ENCODE results near the gene DLX3.

Gene DLX3

GRCh38 chr17:49992191-49992932 lies 2.7 kb downstream of the DLX3 start:
- no peak for DNase-seq

DNA sequence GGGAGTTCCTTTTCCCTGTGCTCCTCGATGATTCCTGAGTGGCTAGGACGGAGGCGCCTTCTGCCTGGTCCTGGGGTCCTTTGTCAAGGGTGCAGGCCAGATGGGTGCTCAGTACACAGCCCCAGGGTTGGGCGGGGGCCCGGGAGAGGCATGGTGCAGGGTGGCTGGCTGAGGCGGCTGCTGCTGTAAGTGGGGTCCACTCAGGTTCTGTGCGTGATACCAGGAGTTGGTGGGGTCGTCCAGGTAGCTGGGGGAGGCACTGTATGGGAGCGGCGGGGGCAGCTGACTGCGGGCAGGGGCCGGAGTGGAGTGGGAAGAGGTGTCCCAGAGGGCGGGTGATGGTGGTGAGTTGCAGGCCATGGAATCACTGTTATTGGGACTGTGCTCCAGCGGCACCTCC lies 3.6 kb downstream of the DLX3 start:
- no peak for DNase-seq

DNA sequence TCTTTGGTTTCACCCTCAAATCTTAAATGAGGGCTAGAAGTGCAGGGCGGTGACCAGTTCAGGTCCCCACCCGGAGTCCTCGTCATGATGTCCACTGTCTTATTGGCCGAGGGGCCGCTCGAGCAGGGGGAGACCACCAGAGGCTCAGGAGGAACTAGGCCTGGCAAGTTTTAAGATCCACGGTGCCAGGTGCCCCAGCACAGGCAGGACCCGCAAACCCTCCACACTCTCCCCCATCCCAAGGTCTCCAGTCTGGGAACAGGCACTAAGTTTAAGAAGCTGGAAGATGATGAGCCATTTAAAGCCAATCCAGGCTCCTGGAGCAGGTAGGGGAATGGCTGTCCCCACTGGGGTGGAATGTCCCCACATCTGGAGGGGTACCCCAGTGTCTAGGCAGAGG lies 4.1 kb downstream of the DLX3 start:
- no peak for DNase-seq

DNA sequence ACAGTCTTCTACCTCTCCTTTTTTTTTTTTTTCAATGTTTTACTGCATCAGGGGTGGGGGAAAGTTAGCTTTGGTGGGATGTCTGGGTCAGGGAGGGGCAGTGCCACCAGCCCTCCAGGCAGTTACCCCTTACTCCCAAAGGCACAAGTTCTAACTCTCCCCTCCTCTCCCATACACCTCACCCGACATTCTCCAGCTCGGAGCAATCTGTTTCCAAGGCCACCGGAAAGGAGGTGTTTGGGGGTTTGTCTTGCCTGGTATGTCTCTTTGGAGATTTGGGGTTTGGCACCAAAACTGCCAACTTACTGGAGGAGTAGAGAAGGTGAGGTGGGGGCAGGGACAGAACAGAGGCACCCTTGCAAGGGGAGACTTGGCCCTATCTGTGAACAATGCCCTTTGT lies 4.7 kb downstream of the DLX3 start:
- no peak for DNase-seq

DNA sequence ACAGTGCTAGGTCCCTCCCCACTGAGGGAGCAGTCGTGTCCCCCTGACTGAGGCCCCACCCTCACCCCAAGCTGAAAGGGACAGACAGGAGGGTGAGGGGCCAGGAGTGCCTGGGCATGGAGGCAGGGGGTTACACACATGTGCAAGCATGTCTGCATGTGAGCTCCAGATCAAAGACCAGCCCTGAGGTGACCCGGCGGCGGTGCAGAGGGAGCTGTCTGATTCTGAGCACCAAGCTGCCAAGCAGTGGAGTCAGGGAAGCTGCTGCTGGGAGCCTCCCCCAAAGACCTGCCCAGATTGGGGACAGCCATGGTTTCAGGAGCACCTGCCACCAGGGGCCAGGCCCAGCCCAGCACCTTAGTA lies 5.5 kb downstream of the DLX3 start:
- DNase-seq = no peak

DNA sequence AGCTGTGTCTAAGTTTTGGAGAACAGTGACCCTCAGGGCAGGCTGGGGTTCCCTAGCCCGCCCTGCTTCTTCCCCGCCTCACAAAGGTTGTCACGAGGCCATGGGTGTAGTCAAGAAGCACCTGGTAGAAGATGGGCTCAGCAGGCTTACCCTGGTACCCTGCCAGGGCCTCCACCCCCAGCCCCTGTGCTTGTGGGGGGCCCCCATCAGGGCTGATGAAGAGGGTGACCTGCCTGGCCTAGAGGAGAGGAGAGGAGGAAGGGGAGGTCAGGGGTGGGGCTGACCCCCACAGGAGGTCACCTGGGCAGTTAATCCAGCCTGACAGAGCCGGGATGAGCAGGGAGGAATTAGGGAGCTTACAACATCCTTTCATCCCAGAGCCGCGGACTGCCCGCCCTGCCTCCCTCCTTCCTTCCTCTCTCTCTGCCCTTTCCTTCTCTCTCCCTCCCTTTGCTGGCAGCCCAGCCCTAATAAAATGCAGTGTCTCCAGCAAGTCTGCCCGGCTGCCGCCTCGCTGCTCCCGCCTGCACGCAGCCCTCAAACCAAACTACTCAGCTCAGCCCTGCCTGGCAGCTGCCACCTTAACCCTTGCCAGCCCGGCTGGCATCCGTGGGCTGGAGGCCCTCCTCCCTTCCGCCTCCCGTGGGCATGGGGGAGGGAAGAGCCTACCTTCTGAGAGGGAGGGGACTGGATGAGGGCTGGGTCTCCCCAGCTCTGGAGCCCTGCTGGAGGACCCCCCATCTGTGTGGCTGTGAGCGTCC lies 7.2 kb downstream of the DLX3 start:
- peak; percentile 45 for DNase-seq

- DNase-seq = no peak
These were observed 7.8 kb downstream of the DLX3 start for GRCh38 chr17:49987290-49987585.

GRCh38 chr17:49986396-49987289 lies 8.4 kb downstream of the DLX3 start:
- no peak for DNase-seq

DNA sequence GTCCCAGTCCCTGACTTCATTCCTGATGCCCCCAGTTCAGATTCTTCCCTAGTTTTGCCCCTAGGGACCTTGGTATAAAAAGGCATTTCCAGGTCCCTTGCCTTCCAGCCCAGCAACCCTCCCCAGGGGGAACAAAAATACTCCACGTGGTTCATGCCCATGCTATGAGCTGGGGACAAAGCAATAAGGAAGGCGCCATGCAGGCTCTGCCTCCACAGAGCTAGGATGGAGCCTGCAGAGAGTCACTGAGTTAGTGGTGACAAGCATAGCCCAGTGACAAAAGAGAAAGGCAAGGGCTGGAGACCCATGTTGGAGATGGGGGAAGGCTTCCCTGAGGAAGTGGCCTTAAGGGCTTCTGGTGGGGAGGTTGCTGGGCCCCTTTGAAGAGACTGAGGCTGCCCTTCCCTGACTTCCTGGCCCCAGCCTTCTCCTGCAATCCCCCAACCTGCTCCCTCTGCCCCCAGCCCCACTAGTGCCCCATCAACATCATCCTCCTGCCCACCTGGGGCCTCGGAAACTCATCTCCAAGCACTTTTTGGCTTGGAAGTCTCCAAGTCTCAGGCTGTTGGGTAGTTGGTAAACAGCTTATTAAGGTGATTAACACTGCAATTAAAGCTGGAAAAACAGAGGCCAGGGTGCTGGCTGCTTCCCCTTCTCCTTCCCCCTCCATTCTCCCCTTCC lies 9.6 kb downstream of the DLX3 start:
- DNase-seq = no peak

GRCh38 chr17:49984776-49985175 lies 10.2 kb downstream of the DLX3 start:
- no peak for DNase-seq

DNA sequence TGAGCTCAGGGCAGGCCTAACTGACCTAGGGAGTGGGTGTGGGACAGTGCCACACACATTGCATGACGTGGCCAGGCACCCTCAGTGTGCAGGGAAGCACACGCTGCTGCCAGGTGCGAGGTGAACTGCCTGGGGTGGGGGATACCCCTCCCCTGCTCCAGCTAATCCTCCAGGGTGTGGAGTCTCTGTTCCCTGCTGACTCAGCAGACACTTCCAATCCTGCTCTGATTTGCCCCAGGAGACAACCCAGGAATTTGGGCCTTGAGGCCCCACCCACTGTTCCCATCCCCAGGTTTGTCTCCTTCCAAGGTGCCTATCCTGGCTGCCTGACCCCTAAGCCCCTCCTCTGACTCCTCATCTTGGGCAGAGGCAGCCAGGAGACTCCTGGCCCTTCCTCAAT lies 10.7 kb downstream of the DLX3 start:
- no peak for DNase-seq

DNA sequence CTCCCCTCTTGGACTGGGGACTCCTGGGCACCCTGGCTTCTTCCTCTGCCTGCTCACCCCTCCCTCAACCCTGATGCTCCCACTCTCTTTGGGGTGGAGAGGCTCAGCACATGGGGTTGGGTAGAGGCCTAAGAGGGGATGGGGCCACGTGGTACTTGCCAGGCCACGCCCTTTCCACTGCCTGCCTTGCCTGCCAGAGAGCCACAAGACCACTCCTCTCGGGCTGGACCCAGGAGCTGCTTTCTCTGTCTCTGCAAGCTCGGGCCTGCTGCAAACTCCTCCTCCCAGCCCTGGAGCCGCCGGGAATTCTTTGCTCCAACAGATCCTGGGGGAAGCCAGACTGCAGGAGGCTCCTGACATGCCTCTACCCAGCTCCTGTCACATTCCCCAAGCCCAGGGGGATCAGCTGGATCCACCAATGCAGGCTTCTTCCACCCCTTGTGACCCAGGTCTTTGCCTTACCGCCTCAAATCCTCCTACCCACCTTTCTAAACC lies 14.3 kb downstream of the DLX3 start:
- no peak for DNase-seq

DNA sequence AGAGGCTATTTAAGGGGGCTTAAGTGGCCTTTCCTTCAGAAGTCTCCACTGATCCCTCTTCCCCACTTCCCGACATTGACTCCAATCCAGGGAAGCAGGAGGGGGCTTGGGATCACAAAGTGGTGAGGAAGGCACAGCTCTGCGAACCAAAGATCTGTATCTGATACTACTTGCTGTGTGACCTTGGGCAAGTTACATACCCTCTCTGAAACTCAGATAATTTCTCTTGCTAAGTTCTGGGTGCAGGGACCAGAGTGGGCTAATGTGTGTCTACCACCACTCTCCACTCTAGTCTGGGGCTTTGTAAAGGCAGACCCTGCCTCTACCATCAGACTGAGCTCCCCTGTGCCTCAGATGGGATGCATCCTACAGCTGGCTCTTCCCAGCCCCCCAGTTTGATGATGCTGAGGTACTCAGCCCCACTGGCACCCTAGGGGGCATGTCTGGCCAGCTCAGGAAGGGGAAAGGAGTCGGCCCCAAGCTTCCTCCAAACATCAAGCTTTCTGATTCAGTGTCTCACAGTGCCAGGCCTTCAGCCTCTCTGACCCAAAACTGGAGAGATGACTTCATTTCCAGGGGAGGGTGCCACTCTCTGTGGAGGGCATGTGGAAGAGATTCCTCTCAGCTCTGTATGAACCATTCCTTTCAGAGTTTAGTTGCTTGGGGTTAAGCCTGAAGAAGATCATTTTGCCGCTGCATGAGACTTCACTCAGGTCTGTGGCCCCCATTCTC lies 15.1 kb downstream of the DLX3 start:
- DNase-seq = no peak

DNA sequence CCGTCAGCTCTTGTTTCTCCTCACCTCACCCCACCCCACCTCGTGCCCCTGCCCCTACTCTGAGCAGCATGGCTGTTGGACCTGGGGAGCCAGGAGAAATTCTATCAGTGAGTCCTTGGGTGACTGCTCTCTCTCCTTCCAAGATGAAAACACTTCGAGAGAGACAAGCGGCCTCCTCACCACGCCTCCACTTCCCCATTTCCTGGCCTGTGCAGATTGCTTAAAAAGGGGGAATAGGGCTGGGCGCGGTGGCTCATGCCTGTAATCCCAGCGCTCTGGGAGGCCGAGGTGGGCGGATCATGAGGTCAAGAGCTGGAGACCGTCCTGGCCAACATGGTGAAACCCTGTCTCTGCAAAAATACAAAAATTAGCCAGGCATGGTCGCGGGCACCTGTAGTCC lies 16.5 kb downstream of the DLX3 start:
- no peak for DNase-seq

GRCh38 chr17:49977463-49978389 lies 17.3 kb downstream of the DLX3 start:
- DNase-seq = no peak

GRCh38 chr17:49976828-49977202 lies 18.2 kb downstream of the DLX3 start:
- DNase-seq = no peak

- no peak for DNase-seq
These were observed 18.7 kb downstream of the DLX3 start for GRCh38 chr17:49976163-49976827.

DNA sequence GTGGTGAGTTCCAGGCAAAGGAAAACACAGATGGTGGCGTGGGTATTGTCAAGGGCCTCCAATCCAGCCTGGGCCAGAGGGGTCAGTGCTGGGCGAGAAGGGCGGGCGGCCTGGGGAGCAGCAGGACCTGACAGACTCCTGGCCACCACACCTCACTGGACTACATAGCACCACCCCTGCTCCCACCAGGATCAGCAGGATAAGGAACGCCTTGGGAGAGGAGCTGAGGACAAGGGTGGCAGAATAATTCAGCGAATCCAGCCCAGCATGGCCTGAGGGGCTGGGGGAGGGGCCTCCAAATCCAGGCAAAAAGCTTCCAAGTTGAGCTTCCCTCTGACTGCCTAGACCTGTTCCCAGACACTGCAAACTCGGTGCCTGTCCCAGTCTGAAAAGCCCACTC lies 19.5 kb downstream of the DLX3 start:
- DNase-seq = no peak

- DNase-seq = no peak
These were observed 21.8 kb downstream of the DLX3 start for GRCh38 chr17:49973271-49973615.

- DNase-seq = no peak
These were observed 22.3 kb downstream of the DLX3 start for GRCh38 chr17:49972486-49973270.
